GM18868 (cell line): ENCODE data around the gene PRRC1.

ENCODE experiments used
- ATAC-seq: cut with Tn5 transposase; IDR thresholded peaks from one replicate; pipeline ENCODE4 v1.9.1; 2021; ENCODE audit warnings: mild to moderate bottlenecking, moderate library complexity; ENCODE audit not compliant: unreplicated experiment

Gene PRRC1

DNA sequence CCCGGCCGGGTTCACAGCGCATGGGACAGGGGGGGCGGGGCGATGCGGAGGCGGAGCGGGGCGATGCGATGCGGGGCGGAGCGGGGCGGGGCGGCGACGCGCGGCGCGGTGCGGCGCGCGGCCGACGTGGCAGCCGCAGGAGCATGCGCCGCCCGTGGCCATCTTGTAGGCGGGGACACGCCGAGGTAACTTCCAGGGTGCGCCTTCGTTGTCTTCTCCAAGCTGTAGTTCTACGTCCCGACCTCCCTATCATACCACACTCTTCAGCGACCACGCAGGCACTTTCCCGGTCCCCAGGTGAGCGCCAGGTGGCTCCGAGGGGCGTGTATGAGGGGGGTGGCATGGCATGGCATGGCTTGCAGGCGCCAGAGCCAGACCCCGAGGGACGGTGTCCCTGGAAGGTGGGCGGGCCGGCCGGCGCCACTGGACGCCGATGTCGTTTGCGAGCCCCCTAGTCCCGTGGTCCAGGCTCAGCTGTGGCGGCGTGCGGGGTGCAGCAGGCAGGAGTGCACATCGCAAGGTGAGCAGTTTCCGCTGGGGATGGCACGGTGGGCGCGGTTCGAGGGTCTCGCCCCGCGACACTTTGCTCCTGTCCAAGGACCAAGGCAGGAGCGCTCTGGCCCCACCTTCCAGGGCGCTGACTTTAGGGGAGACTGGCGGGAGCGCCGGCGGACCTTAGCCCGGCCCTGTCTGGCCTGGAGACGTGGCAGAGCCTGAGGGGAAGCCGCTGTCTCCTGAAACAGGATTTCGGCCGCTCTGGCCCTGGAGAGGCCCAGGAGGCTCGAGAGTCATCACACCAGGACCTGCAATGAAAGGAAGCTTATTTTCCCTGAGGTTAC is at the start of gene PRRC1:
Gene PRRC1, plus strand, starts transcription at position 161 of the 839 bp plus-strand sequence. CDS start 5,840 bp downstream, outside the sequence.
- peak; percentile 93 for ATAC-seq

DNA sequence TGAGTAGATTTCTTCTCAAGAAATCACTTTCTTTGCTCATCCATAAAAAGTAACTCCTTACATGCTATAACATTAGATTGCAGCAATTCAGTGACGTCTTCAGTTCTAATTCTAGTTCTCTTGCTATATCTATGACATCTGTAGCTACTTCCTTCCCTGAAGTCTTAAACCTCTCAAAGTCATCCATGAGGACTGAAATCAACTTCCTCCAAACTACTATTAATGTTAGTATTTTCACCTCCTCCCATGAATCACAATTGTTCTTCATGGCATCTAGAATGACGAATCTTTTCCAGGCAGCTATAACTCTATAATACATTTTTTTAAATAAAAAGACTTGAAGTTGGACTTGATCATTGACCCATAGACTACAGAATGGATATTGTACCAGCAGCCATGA is 46.2 kb upstream of the PRRC1 start:
- ATAC-seq: no peak

DNA sequence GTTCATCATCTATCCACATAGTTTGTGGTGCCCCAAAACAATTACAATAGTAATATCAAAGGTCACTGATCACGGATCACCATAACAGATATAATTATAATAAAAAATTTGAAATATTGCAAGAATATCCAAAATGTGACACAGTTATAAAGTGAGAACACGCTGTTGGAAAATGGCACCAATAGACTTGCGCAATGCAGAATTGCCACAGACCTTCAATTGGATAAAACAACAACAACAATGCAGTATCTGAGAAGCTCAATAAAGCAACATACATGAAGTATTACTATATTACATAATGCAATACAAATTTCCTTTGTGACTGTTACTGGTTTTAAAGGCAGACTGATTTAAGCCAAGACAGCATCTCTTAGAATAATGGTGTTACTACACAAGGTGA is 44.7 kb upstream of the PRRC1 start:
- no peak for ATAC-seq

DNA sequence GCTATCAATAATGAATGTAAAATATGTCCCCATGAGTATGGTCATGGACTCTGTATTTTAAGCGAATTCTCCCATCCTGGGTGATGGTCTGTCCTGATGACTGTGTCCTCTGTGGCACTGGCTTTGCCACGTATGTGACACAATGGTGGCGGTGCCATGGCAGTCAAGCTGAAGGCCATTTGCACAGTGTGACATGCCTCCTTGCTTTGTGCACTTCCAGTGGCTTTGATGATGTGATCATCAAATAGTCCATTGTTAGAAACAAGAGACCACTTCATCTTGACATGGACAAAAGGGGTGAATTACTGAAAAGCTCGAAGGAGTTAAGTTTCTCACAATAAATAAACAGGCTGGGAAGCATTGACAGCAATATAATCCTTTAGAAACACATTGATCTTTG is 31.0 kb upstream of the PRRC1 start:
- no peak for ATAC-seq

DNA sequence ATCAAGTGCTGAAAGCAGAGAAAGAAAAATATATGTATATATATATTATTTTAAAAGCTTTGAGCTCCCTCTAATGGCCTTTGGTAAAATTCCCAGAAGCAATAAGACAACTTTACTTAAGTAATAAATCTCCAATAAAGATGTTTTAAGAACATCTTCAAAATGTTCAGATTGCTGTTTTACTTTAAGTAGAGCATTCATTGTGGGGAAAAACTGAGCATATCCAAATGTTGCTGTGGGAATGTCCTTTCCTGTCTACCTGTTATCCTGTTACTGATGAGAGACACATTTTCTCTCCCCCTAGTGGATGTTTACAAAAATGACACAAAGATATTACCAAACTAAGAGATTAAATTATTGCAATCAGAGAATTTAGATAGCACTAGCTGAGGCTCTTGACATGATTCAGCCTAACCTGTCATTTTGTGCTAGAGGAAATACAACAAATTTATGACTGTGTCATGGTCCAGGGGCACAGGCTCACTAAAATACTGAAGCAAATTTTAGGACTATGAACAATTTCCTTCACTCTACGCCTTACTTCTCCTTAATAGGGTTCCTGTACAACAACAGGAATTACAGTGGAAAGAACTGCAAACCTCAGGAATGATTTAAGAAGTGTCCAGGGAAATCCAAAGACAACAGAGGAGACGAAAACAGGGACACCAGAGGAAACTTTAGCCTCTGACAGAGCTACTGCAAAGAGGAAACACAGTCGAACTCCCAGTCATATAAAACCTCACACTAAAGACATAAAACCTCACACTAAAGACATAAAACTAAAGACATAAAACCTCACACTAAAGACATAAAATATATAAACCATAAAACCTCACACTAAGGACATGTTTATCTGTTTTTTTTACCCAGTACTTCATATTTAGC is 24.3 kb upstream of the PRRC1 start:
- peak; percentile 89 for ATAC-seq

DNA sequence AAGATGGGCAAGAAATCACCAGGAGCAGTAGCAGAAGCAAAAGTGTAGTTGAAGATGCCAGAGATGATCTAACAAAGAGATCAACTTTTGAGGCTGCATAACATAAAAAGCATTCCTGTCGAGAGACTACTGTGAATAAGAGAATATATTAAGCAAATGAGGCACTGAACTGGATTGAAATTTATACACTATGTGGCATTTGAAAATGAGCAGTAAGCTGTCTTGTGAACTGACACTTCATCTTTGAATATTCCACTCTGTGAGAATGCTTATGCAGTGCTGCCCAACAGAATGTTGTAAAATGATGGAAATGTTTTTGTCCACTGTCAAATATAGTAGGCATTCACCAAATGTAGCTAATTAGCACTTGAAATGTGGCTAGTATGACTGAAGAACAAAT is 18.9 kb upstream of the PRRC1 start:
- no peak for ATAC-seq

DNA sequence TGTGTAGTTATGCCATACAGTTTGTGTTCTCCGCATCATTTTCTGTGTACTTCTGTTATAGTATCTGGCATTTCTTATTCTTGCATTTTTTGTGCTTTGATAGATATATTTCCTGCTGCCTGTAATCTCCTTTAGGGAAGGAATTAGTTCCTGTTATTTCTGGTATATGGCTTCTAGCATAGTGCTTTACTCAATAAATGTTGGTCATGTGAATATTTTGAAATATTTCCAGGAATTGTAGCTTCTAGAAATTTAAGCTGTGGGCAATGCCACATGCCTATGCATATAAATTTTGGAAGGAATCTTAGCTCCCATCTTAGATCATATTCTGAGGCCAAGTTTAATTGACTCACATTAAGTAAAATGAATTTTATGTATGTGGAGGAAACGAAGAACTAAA is 11.5 kb upstream of the PRRC1 start:
- ATAC-seq: no peak

DNA sequence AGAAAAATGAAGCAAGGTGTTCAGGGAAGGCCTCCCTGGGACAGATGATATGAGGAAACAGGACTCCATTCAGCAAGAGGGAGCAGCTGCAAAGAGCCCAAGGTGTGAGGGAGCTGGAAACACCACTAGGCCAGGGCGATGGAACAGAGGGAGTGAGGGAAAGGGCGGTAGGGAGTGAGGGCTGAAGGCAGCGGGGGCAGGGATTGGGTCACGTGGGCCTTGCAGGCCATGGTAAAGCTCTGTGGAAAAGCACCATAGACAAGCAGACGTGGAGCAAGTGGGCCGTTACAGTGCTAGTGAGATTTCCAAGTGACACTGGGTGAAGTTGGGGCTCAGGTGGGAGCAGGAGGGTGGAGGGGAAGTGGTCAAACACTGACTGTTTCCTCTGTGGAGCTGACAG is 10.8 kb upstream of the PRRC1 start:
- ATAC-seq: no peak

DNA sequence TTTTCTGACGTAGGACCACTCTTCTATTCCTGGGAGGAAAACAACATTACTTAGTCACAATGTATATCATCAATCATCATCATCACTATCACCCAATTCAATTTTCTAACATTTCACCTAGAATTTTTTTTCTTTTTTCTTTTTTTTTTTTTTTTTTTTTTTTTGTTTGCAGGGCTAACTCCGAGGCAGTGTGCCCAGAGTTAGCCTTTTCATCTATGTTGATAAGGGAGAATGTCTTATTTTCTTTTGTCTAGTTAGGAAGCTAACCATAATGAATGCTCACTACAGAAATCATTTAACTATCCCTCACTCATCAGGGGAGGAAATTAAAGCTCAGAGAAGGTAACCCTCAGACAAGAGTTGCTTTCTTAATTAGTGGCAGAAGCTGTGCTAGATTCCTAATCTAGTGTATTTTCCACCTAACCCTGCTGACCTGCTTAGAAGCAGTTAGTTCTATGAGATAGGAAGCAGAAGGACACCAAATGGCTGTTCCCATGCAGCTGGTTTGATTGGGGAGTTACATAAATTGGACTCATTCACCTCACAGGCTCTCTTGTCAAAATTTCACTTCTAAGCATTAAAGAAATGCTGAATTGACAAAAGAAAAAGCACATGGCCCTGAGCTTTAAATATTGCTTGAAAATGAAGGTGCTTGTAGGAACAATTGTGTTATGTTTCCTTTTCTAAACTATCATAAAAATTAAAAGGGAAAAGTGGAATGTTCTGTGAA is 8.6 kb upstream of the PRRC1 start:
- no peak for ATAC-seq

DNA sequence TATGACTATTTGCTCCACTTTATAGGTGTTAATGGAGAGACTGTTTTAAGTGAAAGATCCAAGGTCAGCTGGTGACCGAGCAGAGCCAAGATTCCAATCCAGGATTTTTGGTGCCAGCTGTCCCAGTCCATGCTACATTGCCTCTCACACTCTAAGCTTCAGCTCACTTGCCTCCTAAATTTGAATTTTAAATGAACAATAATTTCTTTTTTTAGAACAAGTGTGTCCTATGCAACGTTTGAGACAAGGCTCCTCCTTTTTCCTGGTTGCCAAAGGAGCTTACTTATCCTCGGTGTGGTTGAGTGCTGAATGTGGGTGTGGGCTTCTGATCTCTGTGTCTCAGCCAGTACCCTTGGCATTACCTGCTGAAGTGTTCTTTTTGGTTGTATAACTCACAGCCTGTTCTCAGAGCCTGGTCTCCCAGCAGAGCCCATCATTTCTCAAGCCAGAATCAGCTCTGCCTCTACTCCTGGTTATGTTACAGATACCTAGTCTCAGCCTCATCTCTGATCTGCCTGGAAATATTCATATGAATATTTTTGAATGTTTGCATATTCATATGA is 4.0 kb upstream of the PRRC1 start:
- ATAC-seq: no peak

DNA sequence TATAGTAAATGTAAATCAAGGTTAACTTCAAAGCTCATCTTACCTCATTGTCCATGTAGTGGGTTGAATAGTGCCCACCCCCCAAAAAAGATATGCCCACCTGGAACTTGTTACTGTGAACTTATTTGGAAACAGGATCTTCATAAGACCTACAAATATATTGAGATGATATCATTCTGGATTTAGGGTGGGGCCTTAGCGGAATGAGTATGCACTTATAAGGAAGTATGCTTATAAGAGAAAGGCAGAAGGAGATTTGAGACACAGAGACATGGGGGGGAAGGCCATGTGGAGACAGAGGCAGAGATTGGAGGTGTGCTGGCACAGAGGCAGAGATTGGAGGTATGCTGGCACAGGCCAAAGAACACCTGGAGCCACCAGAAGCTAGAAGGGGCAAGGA is 2.6 kb upstream of the PRRC1 start:
- no peak for ATAC-seq

DNA sequence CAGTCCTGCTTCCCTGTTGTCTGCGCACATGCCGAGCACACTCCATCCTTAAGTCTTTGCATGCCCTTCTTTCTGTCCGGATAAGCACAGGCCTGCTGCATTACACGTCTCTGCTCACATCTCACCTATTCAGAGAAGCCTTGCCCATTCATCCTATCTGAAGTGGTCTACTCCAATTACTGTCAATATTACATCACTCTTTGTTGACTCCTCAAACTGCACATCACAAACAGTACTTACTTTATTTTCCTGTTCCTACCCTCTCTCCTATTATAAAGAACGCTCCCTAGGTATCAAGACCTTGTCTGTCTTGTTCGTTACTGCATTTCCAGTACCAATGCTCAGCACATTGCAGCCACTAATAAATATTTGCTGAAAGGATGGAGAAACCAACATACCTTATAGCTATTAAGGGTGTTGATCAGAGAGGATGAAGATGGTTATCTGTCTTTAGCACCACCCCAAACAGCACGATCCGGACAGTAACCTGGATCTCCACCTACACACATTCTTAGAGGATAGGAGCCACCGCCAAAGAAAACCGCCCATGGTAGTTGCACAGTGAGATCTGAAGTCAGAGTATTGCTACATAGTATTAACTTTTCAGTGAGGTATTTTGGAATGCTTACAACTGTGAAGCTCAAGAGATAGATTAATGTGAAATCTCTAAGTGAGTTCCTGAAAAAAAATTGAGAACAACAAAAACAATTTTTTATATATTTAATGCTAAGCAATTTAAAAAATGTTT is 1.6 kb upstream of the PRRC1 start:
- no peak for ATAC-seq

DNA sequence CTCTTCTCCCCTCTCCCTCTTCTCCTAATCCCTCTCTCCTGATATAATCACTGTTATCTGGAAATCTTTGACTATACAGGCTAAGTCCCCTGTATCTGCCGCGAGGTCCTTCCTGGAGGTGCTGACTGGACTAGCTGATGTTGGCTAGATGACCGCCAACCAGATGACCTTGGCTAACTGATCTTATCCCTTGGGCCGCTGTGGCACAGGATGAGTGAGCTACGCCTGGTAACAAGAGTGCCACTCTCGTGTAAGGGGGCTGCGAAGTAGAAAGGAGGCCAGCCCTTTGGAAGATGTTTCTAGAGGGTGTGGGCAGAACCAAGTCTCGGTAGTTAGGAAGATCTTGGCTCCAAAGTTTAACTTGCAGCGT is 345 bp upstream of the PRRC1 start:
- ATAC-seq: peak; percentile 25

DNA sequence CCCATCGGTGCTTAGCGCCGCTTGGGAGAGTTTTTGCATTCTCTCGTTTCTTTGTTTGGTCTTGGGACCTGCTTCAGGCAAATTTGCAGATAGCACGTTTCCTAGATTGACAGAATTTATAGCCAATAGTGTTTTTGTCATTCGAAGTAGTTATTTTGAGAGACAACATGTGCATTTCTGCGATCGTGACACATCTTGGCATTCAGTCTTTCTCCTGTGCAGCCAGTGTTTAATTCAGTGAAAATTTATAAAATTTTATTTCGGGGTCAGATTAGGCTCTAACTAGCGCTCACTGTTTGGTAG is 830 bp downstream of the PRRC1 start:
- peak; percentile 25 for ATAC-seq

DNA sequence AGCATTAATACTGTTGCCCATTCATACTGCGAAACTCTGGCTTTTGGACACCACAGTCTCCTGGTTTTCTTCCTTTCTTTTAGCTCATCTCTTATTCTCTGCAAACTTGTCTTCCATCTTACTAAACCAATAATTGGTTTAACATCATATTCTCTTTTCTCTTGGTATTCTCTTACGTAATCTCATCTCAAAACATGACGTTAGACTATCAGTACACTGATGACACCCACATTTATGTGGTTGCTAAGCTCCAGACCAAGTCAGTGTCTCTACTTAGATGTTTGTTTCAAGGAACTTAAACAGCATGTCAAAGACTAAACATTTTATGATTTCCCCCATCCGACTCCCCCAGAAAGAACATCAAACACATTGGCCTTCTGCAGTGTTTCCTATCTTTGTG is 2.1 kb downstream of the PRRC1 start:
- ATAC-seq: no peak

DNA sequence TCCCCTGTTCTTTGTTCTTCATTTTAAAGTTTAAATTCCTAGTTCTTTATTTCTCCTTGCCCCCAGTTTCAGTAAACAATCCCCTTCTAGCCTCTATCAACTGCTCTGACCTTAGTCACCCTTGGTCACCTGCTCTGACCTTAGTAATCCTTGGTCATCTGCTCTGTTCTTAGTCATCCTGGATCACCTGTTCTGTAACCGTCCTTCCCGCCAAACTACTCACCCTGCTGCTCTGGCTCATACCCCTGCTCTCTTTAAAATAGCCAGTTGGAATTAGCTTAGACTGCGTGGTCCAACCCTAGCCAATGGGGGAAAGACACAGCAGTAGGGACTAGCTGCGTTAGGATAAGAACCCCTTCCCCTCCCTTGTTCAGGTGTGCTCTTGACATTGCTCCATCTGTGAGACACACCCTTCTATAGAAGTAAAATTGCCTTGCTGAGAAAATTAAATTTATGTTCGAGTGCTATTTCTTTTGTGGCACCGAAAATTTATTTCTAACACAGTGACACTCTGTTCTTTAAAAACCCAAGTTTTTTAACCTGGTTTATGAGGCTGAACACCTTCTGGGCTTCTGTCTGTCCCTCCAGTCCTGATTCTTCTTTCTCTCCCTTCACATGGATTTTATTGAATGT is 3.8 kb downstream of the PRRC1 start:
- no peak for ATAC-seq

DNA sequence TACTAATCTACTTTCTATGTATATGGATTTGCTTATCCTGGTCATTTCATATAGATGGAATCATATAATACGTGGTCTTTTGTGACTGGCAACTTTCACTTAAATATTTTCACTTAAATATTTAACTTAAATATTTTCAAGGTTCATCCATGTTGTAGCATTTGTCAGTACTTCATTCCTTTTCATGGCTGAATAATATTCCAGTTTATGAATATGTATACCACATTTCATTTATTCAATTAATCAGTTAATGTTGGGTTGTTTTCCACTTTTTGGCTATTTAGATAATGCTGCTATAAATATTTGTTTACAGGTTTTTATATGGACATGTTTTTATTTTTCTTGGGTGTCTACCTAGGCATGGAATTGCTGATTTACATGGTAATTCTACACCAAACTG is 7.7 kb downstream of the PRRC1 start:
- ATAC-seq: no peak

DNA sequence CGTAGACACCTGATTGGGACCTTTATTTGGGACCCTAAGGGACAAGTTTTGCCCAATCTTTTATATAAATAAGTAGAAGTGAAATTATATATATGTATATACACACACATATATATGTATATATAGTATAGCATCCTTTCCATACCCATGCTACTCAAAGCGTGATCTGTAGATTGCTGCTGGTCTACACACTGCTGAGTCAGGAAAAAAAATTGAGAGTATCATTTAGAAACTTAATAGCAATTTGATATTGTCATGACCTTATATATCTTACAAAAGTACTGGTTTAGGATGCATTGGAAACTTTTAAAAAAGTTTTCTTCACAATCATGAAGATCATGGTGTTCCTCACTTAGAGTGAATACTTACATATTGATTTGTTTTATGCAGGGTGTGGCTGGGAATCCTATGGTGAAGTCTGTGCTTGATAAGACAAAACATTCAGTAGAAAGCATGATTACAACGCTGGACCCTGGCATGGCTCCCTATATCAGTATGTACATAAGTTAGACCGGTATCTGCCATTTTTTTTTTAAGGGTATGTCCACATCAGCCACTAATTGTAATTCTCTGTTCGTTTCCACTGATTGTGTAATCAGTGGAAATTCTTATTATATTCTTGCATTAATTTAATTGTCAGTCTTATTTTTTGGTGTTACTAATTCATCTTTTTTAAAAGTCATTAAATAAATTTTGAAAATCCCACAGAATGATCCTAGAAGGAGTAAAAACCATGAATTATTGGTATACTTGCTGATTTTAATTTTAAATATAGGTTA is 12.7 kb downstream of the PRRC1 start:
- ATAC-seq: no peak

DNA sequence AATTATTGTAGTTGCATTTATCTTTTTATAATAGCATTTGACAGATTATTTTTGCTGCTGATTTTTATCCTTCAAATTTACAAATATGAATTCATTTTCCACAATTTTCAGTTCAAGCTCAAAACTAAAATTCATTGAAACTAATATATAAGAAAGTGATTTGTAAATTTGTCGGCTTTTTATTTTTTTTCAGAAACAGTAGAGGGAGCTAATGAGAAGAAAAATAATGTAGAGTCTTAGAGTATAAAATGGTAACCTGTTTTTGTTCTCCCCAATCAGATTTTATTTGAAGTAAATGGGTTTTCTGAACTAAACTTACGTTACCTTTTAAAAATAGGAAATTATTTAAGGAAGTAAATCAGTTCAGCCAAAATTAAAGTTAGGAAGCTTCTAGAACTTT is 19.2 kb downstream of the PRRC1 start:
- ATAC-seq: no peak
